Smooth muscle cell (in vitro differentiated cells): ENCODE data around the gene NHEJ1. TPM values are rescaled to one million over a fixed set of nuclear protein-coding genes. Genes with fewer than 3 reads are reported as not detected.

Source experiments
- DNase-seq: peaks from one replicate; lab custom pipeline; 2025; ENCODE audit not compliant: unreplicated experiment; lab: John Stamatoyannopoulos, UW
- H2AFZ ChIP-seq: fragments of 200-600 bp; sonication (generic); 2 replicates; pipeline ENCODE4 v1.6.0; 2016; ENCODE audit warnings: antibody characterized with exemption, low read depth, mild to moderate bottlenecking
- H3F3A ChIP-seq: fragments of 200-600 bp; sonication (generic); 2 replicates; pipeline ENCODE4 v1.6.0; 2017; ENCODE audit warnings: antibody characterized with exemption, low read depth
- H3K27ac ChIP-seq: fragments of 200-600 bp; sonication (generic); 2 replicates; pipeline ENCODE4 v1.5.1; 2016; ENCODE audit warnings: low read depth, mild to moderate bottlenecking
- H3K27me3 ChIP-seq: fragments of 200-600 bp; sonication (generic); 2 replicates; pipeline ENCODE4 v1.6.1; 2016; ENCODE audit warnings: low read depth, mild to moderate bottlenecking
- H3K36me3 ChIP-seq: fragments of 200-600 bp; sonication (generic); 2 replicates; pipeline ENCODE4 v1.5.1; 2016; ENCODE audit warnings: low read depth
- H3K4me1 ChIP-seq: fragments of 200-600 bp; sonication (generic); 2 replicates; pipeline ENCODE4 v1.5.1; 2016; ENCODE audit warnings: low read depth
- H3K4me2 ChIP-seq: fragments of 200-600 bp; sonication (generic); 2 replicates; pipeline ENCODE4 v1.6.0; 2016; ENCODE audit warnings: mild to moderate bottlenecking
- H3K4me3 ChIP-seq: fragments of 200-600 bp; sonication (generic); 2 replicates; pipeline ENCODE4 v1.5.1; 2016; ENCODE audit warnings: mild to moderate bottlenecking
- H3K79me2 ChIP-seq: fragments of 200-600 bp; sonication (generic); 2 replicates; pipeline ENCODE4 v1.6.0; 2016; ENCODE audit warnings: low read depth, mild to moderate bottlenecking
- H3K9ac ChIP-seq: fragments of 200-600 bp; sonication (generic); 2 replicates; pipeline ENCODE4 v1.6.0; 2016; ENCODE audit warnings: low read depth
- H3K9me3 ChIP-seq: fragments of 200-600 bp; sonication (generic); replicated peaks from 2 replicates; pipeline ENCODE4 v1.5.1; 2016; ENCODE audit warnings: low read depth
- H4K20me1 ChIP-seq: fragments of 200-600 bp; sonication (generic); 2 replicates; pipeline ENCODE4 v1.6.0; 2016; ENCODE audit warnings: low read depth
- WGBS: methylation state at CpG from one replicate; pipeline ENCODE4 v1.1.7; 2016; ENCODE audit warnings: low lambda C conversion rate; 5-methylcytosine and 5-hydroxymethylcytosine counted together
- polyA plus RNA-seq: library from polyadenylated mRNA; unstranded; fragments of >200 nt; fragmentation: Nextera tagmentation; extraction: Ambion mirVana; gene quantifications from 2 replicates; pipeline ENCODE4 v1.2.1, GENCODE V29; 2016
- total RNA-seq: library from RNA; depleted of rRNA; stranded (reverse); fragments of >200 nt; gene quantifications from 2 replicates; pipeline ENCODE4 v1.2.3, GENCODE V29; 2014
- TF ChIP-seq, protein P1 (sequence below): fragments of 200-600 bp; sonication (generic); IDR thresholded peaks from 2 replicates; pipeline ENCODE4 v1.5.1; 2017; ENCODE audit warnings: borderline replicate concordance, mild to moderate bottlenecking, antibody characterized with exemption; ENCODE audit not compliant: insufficient read depth, poor library complexity, severe bottlenecking

Gene NHEJ1
- total and polyA plus RNA-seq, 2 experiments from 2014 or later = 6.0 to 8.5 TPM

DNA sequence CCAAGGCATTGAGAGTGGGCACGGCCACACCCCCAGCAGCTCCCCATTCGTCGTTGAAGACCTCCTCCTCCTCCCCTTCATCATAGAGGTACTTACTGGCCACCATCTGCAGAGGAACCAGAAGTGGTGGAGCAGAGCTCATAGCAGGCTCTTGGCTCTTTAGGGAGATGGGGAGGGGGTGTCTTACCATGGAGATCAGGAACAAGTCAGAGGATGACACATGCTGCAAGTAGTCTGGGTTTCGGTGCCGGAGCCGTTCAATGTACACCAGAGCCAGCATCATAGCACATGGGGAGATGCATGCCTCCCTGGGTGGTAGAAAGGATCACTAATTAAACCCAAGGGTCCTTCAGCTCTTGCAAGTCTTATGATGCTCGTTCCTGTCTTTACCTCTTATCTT lies 14.2 kb upstream of the NHEJ1 start:
- Histone ChIP-seq H3K4me1 (peaks cover 4% of the 10 kb centered on the region), H3K4me3 (no peak overlapping the region), H3K36me3 (no peaks in the 10 kb centered on the region), H3K4me2 (no peak overlapping the region), H3K27me3 (no peaks in the 10 kb centered on the region), H4K20me1 (peaks cover 7% of the 10 kb centered on the region), H3K9ac (no peak overlapping the region), H3K9me3 (no peaks in the 10 kb centered on the region), H3K27ac (no peak overlapping the region), H3F3A (peaks cover 3% of the 10 kb centered on the region), H3K79me2 (peaks cover 14% of the 10 kb centered on the region), H2AFZ (no peak overlapping the region)
- no peak for DNase-seq
- TF ChIP-seq, protein P1, sequence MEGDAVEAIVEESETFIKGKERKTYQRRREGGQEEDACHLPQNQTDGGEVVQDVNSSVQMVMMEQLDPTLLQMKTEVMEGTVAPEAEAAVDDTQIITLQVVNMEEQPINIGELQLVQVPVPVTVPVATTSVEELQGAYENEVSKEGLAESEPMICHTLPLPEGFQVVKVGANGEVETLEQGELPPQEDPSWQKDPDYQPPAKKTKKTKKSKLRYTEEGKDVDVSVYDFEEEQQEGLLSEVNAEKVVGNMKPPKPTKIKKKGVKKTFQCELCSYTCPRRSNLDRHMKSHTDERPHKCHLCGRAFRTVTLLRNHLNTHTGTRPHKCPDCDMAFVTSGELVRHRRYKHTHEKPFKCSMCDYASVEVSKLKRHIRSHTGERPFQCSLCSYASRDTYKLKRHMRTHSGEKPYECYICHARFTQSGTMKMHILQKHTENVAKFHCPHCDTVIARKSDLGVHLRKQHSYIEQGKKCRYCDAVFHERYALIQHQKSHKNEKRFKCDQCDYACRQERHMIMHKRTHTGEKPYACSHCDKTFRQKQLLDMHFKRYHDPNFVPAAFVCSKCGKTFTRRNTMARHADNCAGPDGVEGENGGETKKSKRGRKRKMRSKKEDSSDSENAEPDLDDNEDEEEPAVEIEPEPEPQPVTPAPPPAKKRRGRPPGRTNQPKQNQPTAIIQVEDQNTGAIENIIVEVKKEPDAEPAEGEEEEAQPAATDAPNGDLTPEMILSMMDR = no peak
- 91% methylated on average over 7 of the region's 7 CpGs for WGBS

DNA sequence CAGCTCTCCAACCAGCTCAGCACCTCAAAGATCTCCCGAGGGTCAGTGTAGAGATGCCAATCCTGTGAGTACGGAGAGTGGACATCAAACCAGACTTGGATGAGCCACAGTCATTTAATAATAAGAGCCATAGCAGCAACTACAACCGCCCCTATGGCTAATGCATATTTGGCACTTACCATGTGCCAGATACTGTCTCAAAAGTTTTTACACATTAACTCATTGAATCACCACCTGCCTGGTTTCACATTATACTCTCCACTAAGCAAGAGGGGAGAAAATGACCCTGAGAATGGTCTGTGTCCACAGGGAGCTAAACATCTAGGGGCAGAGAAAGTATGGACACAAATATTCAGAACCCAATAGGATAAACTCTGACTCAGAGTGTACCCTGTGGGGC lies 13.5 kb upstream of the NHEJ1 start:
- Histone ChIP-seq H3K9me3 (no peaks in the 10 kb centered on the region), H3F3A (peaks cover 3% of the 10 kb centered on the region), H3K4me2 (no peak overlapping the region), H3K4me1 (peaks cover 4% of the 10 kb centered on the region), H3K79me2 (peaks cover 9% of the 10 kb centered on the region), H3K36me3 (no peaks in the 10 kb centered on the region), H2AFZ (no peak overlapping the region), H3K27me3 (no peaks in the 10 kb centered on the region), H4K20me1 (peaks cover 5% of the 10 kb centered on the region), H3K27ac (no peak overlapping the region), H3K4me3 (no peak overlapping the region), H3K9ac (no peak overlapping the region)
- 97% methylated on average over 3 of the region's 3 CpGs for whole genome bisulfite sequencing
- TF ChIP-seq, protein P1 = no peak
- DNase-seq = no peak

DNA sequence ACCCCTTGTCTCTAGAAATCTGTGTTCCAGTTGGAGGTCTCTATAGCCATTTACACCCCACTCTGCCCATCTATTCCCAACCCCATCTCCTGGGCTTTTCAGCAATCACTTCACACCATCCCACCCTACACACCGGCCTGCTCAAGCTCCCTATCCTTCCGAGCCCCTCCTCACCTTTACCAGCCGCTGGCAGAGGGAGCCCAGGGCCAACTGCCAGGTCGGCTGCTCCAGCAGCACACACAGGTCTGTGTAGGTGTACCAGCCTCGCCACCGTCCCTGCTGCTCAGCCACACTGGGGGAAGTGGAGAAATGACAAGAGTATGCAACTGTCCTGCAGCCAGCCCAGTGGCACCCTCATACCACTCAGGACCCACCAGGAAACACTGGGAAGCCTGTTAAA lies 12.6 kb upstream of the NHEJ1 start:
- Histone ChIP-seq H3K9me3 (no peaks in the 10 kb centered on the region), H3K4me1 (peaks cover 4% of the 10 kb centered on the region), H2AFZ (no peak overlapping the region), H3K27ac (no peak overlapping the region), H3F3A (peaks cover 3% of the 10 kb centered on the region), H3K27me3 (no peaks in the 10 kb centered on the region), H3K9ac (no peak overlapping the region), H3K79me2 (no peaks in the 10 kb centered on the region), H3K4me2 (no peak overlapping the region), H3K4me3 (no peak overlapping the region), H4K20me1 (no peaks in the 10 kb centered on the region), H3K36me3 (no peaks in the 10 kb centered on the region)
- TF ChIP-seq, protein P1 = no peak
- WGBS = over 99% methylated on average over 6 of the region's 6 CpGs
- DNase-seq = no peak

DNA sequence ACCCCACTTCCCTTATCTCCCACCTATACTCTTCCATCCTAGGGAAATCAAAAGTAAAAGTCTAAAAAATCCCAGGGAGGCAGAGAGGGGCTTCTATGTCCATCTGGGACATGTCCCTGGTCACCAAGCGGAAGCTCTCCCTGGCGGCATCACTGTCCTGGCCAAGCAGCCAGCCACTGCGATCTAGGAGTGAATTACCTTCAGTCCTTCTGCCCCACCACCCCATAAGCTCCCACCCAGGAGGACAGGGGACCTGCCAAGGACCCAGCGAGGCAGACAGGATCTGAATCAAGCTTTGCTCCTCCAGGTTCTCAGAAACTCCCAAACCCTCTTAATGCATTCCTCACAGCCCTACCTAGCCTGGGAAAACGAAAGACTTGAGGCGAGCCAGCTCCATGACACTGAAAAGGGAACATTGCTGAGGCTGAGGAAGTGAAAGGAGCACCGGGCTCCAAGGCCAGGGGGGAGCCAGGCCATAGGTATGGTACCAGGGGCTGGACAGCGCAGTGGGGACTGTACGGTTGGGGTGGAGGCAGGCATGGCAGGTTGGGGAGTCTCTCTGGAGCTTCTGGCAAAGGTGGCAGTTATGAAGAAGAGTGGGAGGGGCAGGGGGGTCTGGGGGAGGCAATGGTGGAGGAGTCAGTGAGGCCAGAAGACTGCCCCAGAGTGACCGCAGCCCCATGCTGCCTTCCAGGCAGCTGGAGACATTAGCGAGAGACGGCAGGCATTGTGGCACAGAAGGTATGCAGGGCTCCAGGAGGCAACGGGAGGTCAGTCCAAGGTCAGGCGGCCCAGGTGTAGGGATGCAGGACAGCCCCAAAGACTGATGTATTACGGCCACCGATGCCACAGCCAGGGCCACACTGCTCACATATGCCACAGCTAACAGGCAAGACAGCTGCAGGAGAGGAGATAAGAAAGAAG lies 11.9 kb upstream of the NHEJ1 start:
- WGBS = 94% methylated on average over 14 of the region's 16 CpGs
- Histone ChIP-seq H3K9ac (no peak overlapping the region), H3K79me2 (no peaks in the 10 kb centered on the region), H3K36me3 (no peaks in the 10 kb centered on the region), H3K27ac (no peak overlapping the region), H3K4me2 (no peak overlapping the region), H4K20me1 (no peaks in the 10 kb centered on the region), H3K27me3 (no peaks in the 10 kb centered on the region), H3F3A (peaks cover 3% of the 10 kb centered on the region), H3K9me3 (no peaks in the 10 kb centered on the region), H2AFZ (no peak overlapping the region), H3K4me1 (peaks cover 4% of the 10 kb centered on the region), H3K4me3 (no peak overlapping the region)
- no peak for DNase-seq
- TF ChIP-seq, protein P1 = no peak
